Kidney (tissue), 14 donors: ENCODE data around the gene SCAF8. TPM values are rescaled to one million over a fixed set of nuclear protein-coding genes. Genes with fewer than 3 reads are reported as not detected.

ENCODE experiments used
- DNase-seq, 5 donors: peaks; one replicate each; pipeline ENCODE4 v3.0.0-alpha.2; 2013 to 2020
- FAIRE-seq: peaks from 2 replicates; lab custom pipeline; 2012; peaks lifted over from hg19 to GRCh38; lab: Jason Lieb, UNC
- H3K27ac ChIP-seq, 2 donors: one replicate each; pipeline ENCODE4 v1.7.0; 2013; ENCODE audit warnings: low read depth in 2 of 2, low read length in 2 of 2, inconsistent platforms in 1 of 2
- H3K27me3 ChIP-seq: one replicate; pipeline ENCODE4 v1.7.1; 2013; ENCODE audit warnings: low read length, inconsistent platforms; ENCODE audit not compliant: control insufficient read depth, insufficient read depth
- H3K36me3 ChIP-seq, 3 donors: one replicate each; pipeline versions ENCODE4 v1.7.0 to v1.7.1; 2013; ENCODE audit warnings: low read length in 3 of 3, control low read depth in 1 of 3, inconsistent platforms in 1 of 3; ENCODE audit not compliant: insufficient read depth in 3 of 3, control insufficient read depth in 2 of 3
- H3K4me1 ChIP-seq, 3 donors: one replicate each; pipeline versions ENCODE4 v1.7.0 to v1.7.1; 2013; ENCODE audit warnings: low read length in 3 of 3, inconsistent platforms in 1 of 3, low read depth in 1 of 3; ENCODE audit not compliant: control insufficient read depth in 2 of 3, insufficient read depth in 2 of 3
- H3K4me3 ChIP-seq, 3 donors: one replicate each; pipeline versions ENCODE4 v1.7.0 to v1.8.1; 2013; ENCODE audit warnings: low read length in 3 of 3, control low read depth in 1 of 3, inconsistent platforms in 1 of 3
- H3K9ac ChIP-seq, 3 donors: one replicate each; pipeline versions ENCODE4 v1.7.0 to v1.7.1; 2013; ENCODE audit warnings: low read length in 3 of 3, control low read depth in 1 of 3, inconsistent platforms in 1 of 3
- H3K9me3 ChIP-seq, 3 donors: one replicate each; pipeline versions ENCODE4 v1.7.0 to v1.7.1; 2013; ENCODE audit warnings: low read length in 3 of 3, control low read depth in 1 of 3, inconsistent platforms in 1 of 3; ENCODE audit not compliant: control insufficient read depth in 2 of 3, insufficient read depth in 1 of 3
- intact Hi-C: fragments of 100-400 bp; cut with DNase I; formaldehyde crosslinking; loops from one replicate; pipeline ENCODE4 v1.11.1; 2022
- microRNA-seq: library from miRNA; unstranded; fragments of <30 nt; microRNA quantifications from one replicate; pipeline ENCODE4 v1.2.0, GENCODE V29; 2020
- polyA plus RNA-seq: library from polyadenylated mRNA; stranded (reverse); fragments of 350-450 nt; fragmentation: Illumina TruSeq; extraction: RNeasy Lipid Tissue Mini Kit (QIAGEN cat#74804); gene quantifications from one replicate; pipeline ENCODE4 v1.2.3, GENCODE V29; 2014; ENCODE audit warnings: low read depth, low replicate concordance; ENCODE audit not compliant: insufficient read depth
- total RNA-seq: library from RNA; stranded (reverse); fragmentation: NEBNext Ultra II Directional; extraction: Animal tissue kit (Norgen Biotek cat#: 25700); gene quantifications from one replicate; pipeline ENCODE4 v1.2.1, GENCODE V29; 2021
- TF ChIP-seq, protein P1 (sequence below): IDR thresholded peaks from 3 replicates; pipeline ENCODE4 v1.5.1; 2012; ENCODE audit warnings: mild to moderate bottlenecking, moderate library complexity, borderline replicate concordance; ENCODE audit not compliant: insufficient read depth; ENCODE audit errors: extremely low read depth
- donor health status: control.
- donor health status: control.
- donor health status: control.
- donor health status: control.
- donor health status: control.
- donor health status: DM: yes; HTN: yes; CAD: no.
- donor health status: Normal renal cell carcinoma (clear cell type).

Gene SCAF8
- total and polyA plus RNA-seq, 2 donors from 2014 or later: 8.3 to 52.2 TPM

DNA sequence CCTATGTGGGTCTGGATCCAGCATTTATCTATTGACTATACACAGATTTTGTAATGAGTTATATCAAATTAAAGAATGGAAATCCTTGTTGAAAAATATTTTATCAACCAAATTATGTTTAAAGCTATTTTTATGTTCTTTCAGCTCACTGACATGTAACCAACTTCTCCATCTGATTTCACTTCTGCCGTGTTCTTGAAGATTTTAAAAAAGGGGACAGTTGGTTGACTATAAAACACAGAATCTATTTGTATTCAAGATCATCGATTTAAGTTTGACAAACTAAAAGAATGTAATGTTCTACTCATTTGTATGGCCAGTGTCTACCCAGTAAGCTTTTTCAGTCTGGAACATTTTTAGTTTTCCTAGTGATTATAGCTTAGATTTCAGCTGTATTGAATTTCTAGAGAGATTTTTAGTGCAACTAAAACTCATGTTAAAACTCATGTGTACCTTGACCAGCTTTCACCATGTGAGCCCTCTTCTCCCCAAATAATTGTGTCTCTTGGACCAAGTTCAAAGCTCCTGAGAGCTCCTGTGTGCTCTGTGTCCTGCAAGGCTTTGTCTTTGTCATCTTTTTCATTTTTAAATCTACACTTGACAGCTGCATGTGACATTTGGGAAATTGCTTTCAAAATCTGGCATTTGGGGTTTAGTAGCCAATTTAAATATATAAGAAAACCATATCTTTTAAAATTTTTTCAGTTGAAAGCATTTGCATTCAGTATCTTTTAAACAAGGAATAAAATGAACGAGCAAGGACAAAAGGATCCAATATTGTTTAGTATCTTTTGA lies 143.5 kb downstream of the SCAF8 start:
- no peak for DNase-seq
- H3K4me3 ChIP-seq: no peak overlapping the region
- H3K36me3 ChIP-seq: no peaks in the 10 kb centered on the region
- peaks cover 0 to 4% (median 0%) of the 10 kb centered on the region in 3 donors for H3K4me1 ChIP-seq
- H3K27ac ChIP-seq: no peak overlapping the region
- TF ChIP-seq, protein P1, sequence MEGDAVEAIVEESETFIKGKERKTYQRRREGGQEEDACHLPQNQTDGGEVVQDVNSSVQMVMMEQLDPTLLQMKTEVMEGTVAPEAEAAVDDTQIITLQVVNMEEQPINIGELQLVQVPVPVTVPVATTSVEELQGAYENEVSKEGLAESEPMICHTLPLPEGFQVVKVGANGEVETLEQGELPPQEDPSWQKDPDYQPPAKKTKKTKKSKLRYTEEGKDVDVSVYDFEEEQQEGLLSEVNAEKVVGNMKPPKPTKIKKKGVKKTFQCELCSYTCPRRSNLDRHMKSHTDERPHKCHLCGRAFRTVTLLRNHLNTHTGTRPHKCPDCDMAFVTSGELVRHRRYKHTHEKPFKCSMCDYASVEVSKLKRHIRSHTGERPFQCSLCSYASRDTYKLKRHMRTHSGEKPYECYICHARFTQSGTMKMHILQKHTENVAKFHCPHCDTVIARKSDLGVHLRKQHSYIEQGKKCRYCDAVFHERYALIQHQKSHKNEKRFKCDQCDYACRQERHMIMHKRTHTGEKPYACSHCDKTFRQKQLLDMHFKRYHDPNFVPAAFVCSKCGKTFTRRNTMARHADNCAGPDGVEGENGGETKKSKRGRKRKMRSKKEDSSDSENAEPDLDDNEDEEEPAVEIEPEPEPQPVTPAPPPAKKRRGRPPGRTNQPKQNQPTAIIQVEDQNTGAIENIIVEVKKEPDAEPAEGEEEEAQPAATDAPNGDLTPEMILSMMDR: no peak
- H3K27me3 ChIP-seq: no peaks in the 10 kb centered on the region
- no peak for FAIRE-seq
- H3K9me3 ChIP-seq: no peaks in the 10 kb centered on the region
- intact Hi-C loops: no loop called here
- no peak overlapping the region for H3K9ac ChIP-seq

DNA sequence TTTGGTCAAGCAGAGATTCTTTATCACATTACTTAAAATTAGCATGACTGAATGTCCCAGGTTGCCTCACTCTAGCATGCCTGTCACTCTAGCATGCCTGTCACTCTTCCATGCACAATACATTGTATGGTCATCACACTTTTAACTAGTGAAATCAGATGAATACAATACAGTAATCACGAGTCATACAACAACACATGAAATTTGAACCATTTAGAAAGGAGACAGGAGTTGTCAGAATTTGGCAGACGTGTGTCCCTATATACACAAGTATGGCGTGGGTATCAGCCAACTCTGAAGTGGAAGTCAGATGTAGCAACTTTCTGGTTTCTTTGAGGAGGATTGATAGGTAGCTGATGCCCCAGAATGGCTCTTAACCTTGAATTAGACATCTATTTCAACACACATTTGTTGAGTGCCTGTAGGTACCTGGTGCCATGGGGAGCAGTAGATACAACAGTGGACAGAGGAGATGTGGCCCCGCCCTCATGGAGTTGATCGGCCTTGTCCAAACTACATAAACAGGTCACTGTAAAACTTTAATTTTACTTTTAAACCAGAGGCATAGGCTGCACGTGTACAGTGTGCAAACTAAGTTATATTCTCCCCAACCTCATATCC lies 145.8 kb downstream of the SCAF8 start:
- no peak overlapping the region for H3K4me3 ChIP-seq
- H3K36me3 ChIP-seq: no peaks in the 10 kb centered on the region
- no peaks in the 10 kb centered on the region for H3K9me3 ChIP-seq
- DNase-seq: no peak
- TF ChIP-seq, protein P1: no peak
- no peaks in the 10 kb centered on the region for H3K27me3 ChIP-seq
- H3K27ac ChIP-seq: no peak overlapping the region
- intact Hi-C loops: no loop called here
- peaks cover 0 to 4% (median 0%) of the 10 kb centered on the region in 3 donors for H3K4me1 ChIP-seq
- no peak overlapping the region for H3K9ac ChIP-seq
- no peak for FAIRE-seq

DNA sequence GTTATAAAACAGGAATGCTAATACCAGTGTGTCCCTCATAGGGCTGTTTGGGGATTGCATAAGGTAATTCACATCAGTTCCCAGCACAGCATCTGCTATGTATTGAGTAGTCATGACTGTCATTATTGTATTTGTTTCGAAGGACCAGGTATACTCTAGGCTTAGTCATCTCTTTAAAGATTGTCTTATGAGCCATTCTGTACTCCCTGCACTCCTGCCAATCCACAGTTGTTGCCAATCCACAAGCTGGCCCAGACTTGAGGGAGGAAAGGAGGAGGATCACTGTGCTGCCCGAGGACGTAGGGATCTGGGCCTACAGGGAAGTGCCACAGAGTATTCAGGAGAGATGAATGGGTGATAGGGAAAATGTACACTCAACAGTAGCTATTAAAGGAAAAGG lies 148.9 kb downstream of the SCAF8 start:
- H3K9ac ChIP-seq: no peak overlapping the region
- no peak overlapping the region for H3K4me3 ChIP-seq
- DNase-seq (no peak), FAIRE-seq (no peak)
- H3K36me3 ChIP-seq: no peaks in the 10 kb centered on the region
- no peaks in the 10 kb centered on the region for H3K9me3 ChIP-seq
- H3K27me3 ChIP-seq: no peaks in the 10 kb centered on the region
- H3K4me1 ChIP-seq: no peaks in the 10 kb centered on the region
- intact Hi-C loops: no loop called here
- no peak overlapping the region for H3K27ac ChIP-seq
- TF ChIP-seq, protein P1: no peak

Small RNA genes lying within 50 kb of the gene (microRNA-seq; reads per million reads assigned to microRNA genes)
- not detected for gene MIR1273C

Other genes with a start within 250 kb of the SCAF8 start
- gene CNKSR3, start 222.7 kb upstream of the SCAF8 start, total RNA-seq: 63.1 TPM
- gene CNKSR3, start 222.7 kb upstream of the SCAF8 start, polyA plus RNA-seq: 13.8 TPM